ENCODE measurements around the gene ARFGAP1.

- no peak for TF ChIP-seq SP1 (IDR thresholded peaks at IDR 0.05)
- TF ChIP-seq ARNT (IDR thresholded peaks at IDR 0.05), result no peak
- TF ChIP-seq L3MBTL2 (conservative IDR thresholded peaks at IDR 0.05), result no peak
- no peak for TF ChIP-seq FOXK2 (IDR thresholded peaks at IDR 0.05)
- TF ChIP-seq SUZ12 (IDR thresholded peaks at IDR 0.05), result no peak
- TF ChIP-seq FOXA1 (IDR thresholded peaks at IDR 0.05), result no peak
- TF ChIP-seq ELF4 (IDR thresholded peaks at IDR 0.05), result no peak
- no peak for TF ChIP-seq TARDBP (IDR thresholded peaks at IDR 0.05)
- no peak for TF ChIP-seq CTBP1 (IDR thresholded peaks at IDR 0.05; ENCODE audit: borderline replicate concordance)
- TF ChIP-seq FOXM1 (IDR thresholded peaks at IDR 0.05; ENCODE audit: borderline replicate concordance), result no peak
Observed at GRCh38 chr20:63292292-63292701, 19.7 kb downstream of the ARFGAP1 start.
